Measurements from ENCODE around the gene LRRC4B.
A peak's percentile ranks its signal among the peaks of the same experiment; 100 is the strongest.

LRRC4B gene

GRCh38 chr19:50520822-50521465 lies 47.3 kb downstream of the LRRC4B start:
- DNase-seq, result no peak

GRCh38 chr19:50519006-50519575 lies 49.1 kb downstream of the LRRC4B start:
- DNase-seq, result no peak

- no peak for DNase-seq
Observed at GRCh38 chr19:50518091-50519005, 49.9 kb downstream of the LRRC4B start.

- DNase-seq, result no peak
Observed at GRCh38 chr19:50517704-50518075, 50.5 kb downstream of the LRRC4B start.

- no peak for DNase-seq
Observed at GRCh38 chr19:50516964-50517703, 51.1 kb downstream of the LRRC4B start.

GRCh38 chr19:50516456-50516855 lies 51.8 kb downstream of the LRRC4B start:
- DNase-seq, result no peak

GRCh38 chr19:50515168-50515561 lies 53.1 kb downstream of the LRRC4B start:
- DNase-seq, result no peak

- DNase-seq, result no peak
Observed at GRCh38 chr19:50514346-50515167, 53.7 kb downstream of the LRRC4B start.

GRCh38 chr19:50513746-50514345 lies 54.4 kb downstream of the LRRC4B start, which contains the start of gene ASPDH:
Gene ASPDH (minus strand): TSS chr19:50513913. CDS start chr19:50513823, 90 bp downstream.
- no peak for DNase-seq

- no peak for DNase-seq
Observed at GRCh38 chr19:50512999-50513745, 55.1 kb downstream of the LRRC4B start.

- DNase-seq, result no peak
Observed at GRCh38 chr19:50512112-50512998, 55.9 kb downstream of the LRRC4B start.

GRCh38 chr19:50511069-50511822 lies 57.0 kb downstream of the LRRC4B start, which contains the start of gene JOSD2:
Gene JOSD2 (minus strand): TSS chr19:50511191. CDS start chr19:50510431, 760 bp downstream.
- DNase-seq, result peak; percentile 100

- DNase-seq, result no peak
Observed at GRCh38 chr19:50510700-50511068, 57.6 kb downstream of the LRRC4B start.

GRCh38 chr19:50510121-50510670 lies 58.0 kb downstream of the LRRC4B start:
- no peak for DNase-seq

GRCh38 chr19:50509366-50509765 lies 58.9 kb downstream of the LRRC4B start:
- DNase-seq, result no peak

- no peak for DNase-seq
Observed at GRCh38 chr19:50508843-50509190, 59.4 kb downstream of the LRRC4B start.

GRCh38 chr19:50507376-50507775 lies 60.9 kb downstream of the LRRC4B start:
- DNase-seq, result no peak

- DNase-seq, result no peak
Observed at GRCh38 chr19:50506700-50507099, 61.5 kb downstream of the LRRC4B start.

Data from fibroblast of skin of right quadriceps (primary cell).